CD4-positive, alpha-beta T cell (primary cell): ENCODE data around the gene JAM2. TPM values are rescaled to one million over a fixed set of nuclear protein-coding genes. Genes with fewer than 3 reads are reported as not detected.

ENCODE experiments used
- ATAC-seq: fragments of 200-7000 bp; cut with Tn5 transposase; one replicate; pipeline ENCODE4 v1.10.0; 2022; ENCODE audit warnings: mild to moderate bottlenecking; ENCODE audit not compliant: poor library complexity
- CTCF ChIA-PET: fragments of 350-600 bp; sonication (Branson Sonifier 250); formaldehyde crosslinking; loops from one replicate; lab custom pipeline; 2021; ENCODE audit warnings: antibody characterized with exemption, inconsistent platforms; lab: Charles Lee
- POLR2A ChIA-PET: fragments of 350-600 bp; sonication (Branson Sonifier 250); formaldehyde crosslinking; loops from one replicate; lab custom pipeline; 2021; ENCODE audit warnings: antibody characterized with exemption, inconsistent platforms; lab: Charles Lee
- DNase-seq, 14 experiments: peaks; one replicate each; pipeline ENCODE4 v3.0.0-alpha.2; 2013 to 2020; ENCODE audit warnings: mixed read lengths in 2 of 14
- H3K27ac ChIP-seq, 2 donors: one replicate each; pipeline versions ENCODE4 v1.5.1 to v1.7.0; 2013; ENCODE audit warnings: low read length in 2 of 2, low read depth in 1 of 2, mild to moderate bottlenecking in 1 of 2
- H3K27me3 ChIP-seq, 2 experiments: 1 replicate in 1 of 2; 2 replicates in 1 of 2; pipeline versions ENCODE4 v1.6.1 to v1.7.0; 2013; ENCODE audit warnings: low read length in 2 of 2, control low read depth in 1 of 2, mild to moderate bottlenecking in 1 of 2, moderate library complexity in 1 of 2; ENCODE audit not compliant: insufficient read depth in 2 of 2, control insufficient read depth in 1 of 2
- H3K36me3 ChIP-seq: one replicate; pipeline ENCODE4 v1.6.1; 2013; ENCODE audit warnings: low read length, control low read depth; ENCODE audit not compliant: insufficient read depth
- H3K4me1 ChIP-seq: one replicate; pipeline ENCODE4 v1.6.1; 2013; ENCODE audit warnings: low read length, control low read depth; ENCODE audit not compliant: insufficient read depth
- H3K4me3 ChIP-seq: one replicate; pipeline ENCODE4 v1.5.1; 2013; ENCODE audit warnings: mild to moderate bottlenecking, low read length, moderate library complexity
- H3K9me3 ChIP-seq, 2 experiments: 1 replicate in 1 of 2; 2 replicates in 1 of 2; pipeline versions ENCODE4 v1.6.1 to v1.7.0; 2013; ENCODE audit warnings: low read length in 2 of 2, mild to moderate bottlenecking in 2 of 2, control low read depth in 1 of 2, moderate library complexity in 1 of 2; ENCODE audit not compliant: control insufficient read depth in 1 of 2, insufficient read depth in 1 of 2
- H3K27ac Mint-ChIP-seq: one replicate; pipeline ENCODE4 v1.8.0; 2020; ENCODE audit warnings: mixed read lengths
- H3K27me3 Mint-ChIP-seq: one replicate; pipeline ENCODE4 v1.8.0; 2021; ENCODE audit warnings: mixed read lengths
- H3K36me3 Mint-ChIP-seq: one replicate; pipeline ENCODE4 v1.8.0; 2021; ENCODE audit warnings: low read depth, mixed read lengths
- H3K4me1 Mint-ChIP-seq: one replicate; pipeline ENCODE4 v1.8.0; 2021; ENCODE audit warnings: low read depth, mixed read lengths
- H3K4me3 Mint-ChIP-seq: one replicate; pipeline ENCODE4 v1.8.0; 2020; ENCODE audit warnings: mild to moderate bottlenecking, mixed read lengths
- H3K9me3 Mint-ChIP-seq: one replicate; pipeline ENCODE4 v1.8.0; 2020; ENCODE audit warnings: mixed read lengths
- intact Hi-C, 2 experiments: fragments of 100-400 bp; cut with DNase I in 1 of 2; cut with micrococcal nuclease in 1 of 2; formaldehyde crosslinking; loops; one replicate each; pipeline versions ENCODE4 v1.15.1 to v1.9.0; 2023 to 2025; cut with DNase I, micrococcal nuclease
- total RNA-seq, 174 experiments: library from RNA in 2 of 174; stranded (reverse) in 2 of 174; gene quantifications; one replicate each; pipeline ENCODE4 v1.2.3 and lab custom pipeline; 2021 to 2026
- TF ChIP-seq, protein P1 (sequence below): fragments of 200-600 bp; IDR thresholded peaks from one replicate; pipeline ENCODE4 v1.8.0; 2022; ENCODE audit warnings: antibody characterized with exemption, mild to moderate bottlenecking

JAM2 gene
- total RNA-seq, 2 experiments from 2014 or later, result not detected

DNA sequence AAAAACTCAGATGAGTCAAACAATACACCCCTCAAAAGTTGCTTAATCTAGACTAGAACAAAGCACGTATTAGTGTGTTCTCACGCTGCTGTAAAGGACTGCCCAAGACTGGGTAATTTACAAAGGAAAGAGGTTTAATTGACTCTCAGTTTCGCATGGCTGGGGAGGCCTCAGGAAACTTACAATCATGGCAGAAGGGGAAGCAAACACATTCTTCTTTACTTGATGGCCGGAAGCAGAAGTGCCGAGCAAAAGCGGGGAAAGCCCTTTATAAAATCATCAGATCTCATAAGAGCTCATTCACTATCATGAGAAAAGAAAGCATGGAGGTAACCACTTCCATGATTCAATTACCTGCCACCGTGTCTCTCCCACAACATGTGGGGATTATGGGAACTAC is 10.1 kb downstream of the JAM2 start:
- CTCF ChIA-PET, result interaction anchor here (1.1 kb wide), 1 partner anchor 10 kb away, joined by 3 read pairs; no protein-coding TSS in a partner anchor
- no peaks in the 10 kb centered on the region for H3K36me3 Mint-ChIP-seq
- intact Hi-C loops, result no loop called here
- H3K27ac ChIP-seq, result no peak overlapping the region
- ATAC-seq, result no peak
- H3K27me3 ChIP-seq, result no peaks in the 10 kb centered on the region
- no peaks in the 10 kb centered on the region for H3K9me3 Mint-ChIP-seq
- H3K27ac Mint-ChIP-seq, result no peak overlapping the region
- TF ChIP-seq, protein P1, sequence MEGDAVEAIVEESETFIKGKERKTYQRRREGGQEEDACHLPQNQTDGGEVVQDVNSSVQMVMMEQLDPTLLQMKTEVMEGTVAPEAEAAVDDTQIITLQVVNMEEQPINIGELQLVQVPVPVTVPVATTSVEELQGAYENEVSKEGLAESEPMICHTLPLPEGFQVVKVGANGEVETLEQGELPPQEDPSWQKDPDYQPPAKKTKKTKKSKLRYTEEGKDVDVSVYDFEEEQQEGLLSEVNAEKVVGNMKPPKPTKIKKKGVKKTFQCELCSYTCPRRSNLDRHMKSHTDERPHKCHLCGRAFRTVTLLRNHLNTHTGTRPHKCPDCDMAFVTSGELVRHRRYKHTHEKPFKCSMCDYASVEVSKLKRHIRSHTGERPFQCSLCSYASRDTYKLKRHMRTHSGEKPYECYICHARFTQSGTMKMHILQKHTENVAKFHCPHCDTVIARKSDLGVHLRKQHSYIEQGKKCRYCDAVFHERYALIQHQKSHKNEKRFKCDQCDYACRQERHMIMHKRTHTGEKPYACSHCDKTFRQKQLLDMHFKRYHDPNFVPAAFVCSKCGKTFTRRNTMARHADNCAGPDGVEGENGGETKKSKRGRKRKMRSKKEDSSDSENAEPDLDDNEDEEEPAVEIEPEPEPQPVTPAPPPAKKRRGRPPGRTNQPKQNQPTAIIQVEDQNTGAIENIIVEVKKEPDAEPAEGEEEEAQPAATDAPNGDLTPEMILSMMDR, result no peak
- H3K4me3 ChIP-seq, result no peak overlapping the region
- H3K4me3 Mint-ChIP-seq, result no peak overlapping the region
- H3K9me3 ChIP-seq, result no peaks in the 10 kb centered on the region
- POLR2A ChIA-PET, result no interaction called here
- peak in 2 of 14 experiments; percentile 19 for DNase-seq
- H3K4me1 ChIP-seq, result no peaks in the 10 kb centered on the region
- no peaks in the 10 kb centered on the region for H3K36me3 ChIP-seq
- no peaks in the 10 kb centered on the region for H3K4me1 Mint-ChIP-seq
- no peaks in the 10 kb centered on the region for H3K27me3 Mint-ChIP-seq

DNA sequence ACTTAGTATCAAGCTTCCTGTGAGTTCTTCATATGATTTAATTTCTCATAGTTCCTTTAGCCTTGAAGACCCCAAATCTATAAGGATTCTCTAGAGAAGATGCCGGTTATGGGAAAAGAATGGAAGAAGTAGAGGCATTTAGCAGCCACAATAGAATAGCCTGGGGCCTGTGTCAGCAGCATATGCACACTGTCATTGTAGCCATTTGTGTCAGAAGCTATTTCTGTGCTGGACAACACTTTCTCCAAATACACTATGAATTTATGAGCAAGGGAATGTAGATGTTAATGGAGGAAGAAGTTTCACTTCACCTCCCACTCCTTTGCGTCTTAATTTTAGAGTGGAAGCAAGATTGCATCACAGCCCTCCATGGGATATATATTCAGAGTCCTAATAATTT is 17.4 kb downstream of the JAM2 start:
- Mint-ChIP-seq H3K27ac (no peak overlapping the region), H3K36me3 (no peaks in the 10 kb centered on the region), H3K4me1 (no peaks in the 10 kb centered on the region), H3K9me3 (no peaks in the 10 kb centered on the region), H3K27me3 (no peaks in the 10 kb centered on the region), H3K4me3 (no peak overlapping the region)
- CTCF ChIA-PET, result interaction anchor here (0.7 kb wide), 1 partner anchor 1062 kb away, joined by 3 read pairs; no protein-coding TSS in a partner anchor
- Histone ChIP-seq H3K27me3 (peaks cover 0 to 4% of the 10 kb centered on the region in 2 experiments), H3K9me3 (no peaks in the 10 kb centered on the region), H3K4me1 (no peaks in the 10 kb centered on the region), H3K27ac (no peak overlapping the region), H3K36me3 (no peaks in the 10 kb centered on the region), H3K4me3 (no peak overlapping the region)
- TF ChIP-seq, protein P1, result no peak
- DNase-seq (no peak), ATAC-seq (no peak)
- intact Hi-C loops, result no loop called here
- POLR2A ChIA-PET, result no interaction called here

DNA sequence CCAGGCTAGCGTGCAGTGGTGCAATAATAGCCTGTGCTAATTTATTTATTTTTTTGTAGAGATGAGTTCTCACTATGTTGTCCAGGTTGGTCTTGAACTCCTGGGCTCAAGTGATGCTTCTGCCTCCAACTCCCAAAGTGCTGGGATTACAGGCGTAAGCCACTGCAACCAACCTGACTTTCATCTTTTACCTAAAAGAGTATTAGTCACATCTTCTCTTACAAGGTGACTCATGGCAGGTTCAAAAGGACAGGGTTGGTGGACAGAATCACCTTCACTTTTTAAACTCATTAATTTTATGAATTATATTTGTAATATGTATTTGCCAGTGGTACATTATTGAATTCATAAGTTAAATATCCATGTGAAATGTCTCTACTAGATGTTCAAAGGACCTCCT is 18.1 kb downstream of the JAM2 start:
- no peaks in the 10 kb centered on the region for H3K4me1 ChIP-seq
- no peaks in the 10 kb centered on the region for H3K9me3 ChIP-seq
- Mint-ChIP-seq H3K36me3 (no peaks in the 10 kb centered on the region), H3K27me3 (no peaks in the 10 kb centered on the region), H3K9me3 (no peaks in the 10 kb centered on the region), H3K4me1 (no peaks in the 10 kb centered on the region), H3K4me3 (no peak overlapping the region), H3K27ac (no peak overlapping the region)
- no peak overlapping the region for H3K27ac ChIP-seq
- intact Hi-C loops, result no loop called here
- POLR2A ChIA-PET, result no interaction called here
- no peak for DNase-seq
- CTCF ChIA-PET, result no interaction called here
- no peak for ATAC-seq
- TF ChIP-seq, protein P1, result no peak
- H3K27me3 ChIP-seq, result peaks cover 0 to 4% of the 10 kb centered on the region in 2 experiments
- H3K4me3 ChIP-seq, result no peak overlapping the region
- no peaks in the 10 kb centered on the region for H3K36me3 ChIP-seq
